BJ (cell line): ENCODE measurements around the gene CCDC107. TPM values are rescaled to one million over a fixed set of nuclear protein-coding genes. Genes with fewer than 3 reads are reported as not detected.
"Not testable (repeated sequence)": the region's sequence is repeated elsewhere in the genome, so short reads cannot be mapped to it uniquely, and the experiment has no call there.

Source experiments
- CTCF ChIA-PET: fragments of 350-600 bp; formaldehyde crosslinking; extraction: SDS; loops from one replicate; lab custom pipeline; 2021; ENCODE audit warnings: antibody characterized with exemption, inconsistent platforms; lab: Yijun Ruan, JAX
- POLR2A ChIA-PET: fragments of 300-600 bp; sonication (Branson Sonifier 250); formaldehyde crosslinking; extraction: SDS; loops from one replicate; lab custom pipeline; 2021; ENCODE audit warnings: antibody characterized with exemption; lab: Charles Lee
- DNase-seq: peaks from one replicate; pipeline ENCODE4 v3.0.0-alpha.2; 2011; ENCODE audit warnings: low read depth
- H3K27me3 ChIP-seq: 2 replicates; pipeline ENCODE4 v1.6.0; 2011; ENCODE audit warnings: low read length; ENCODE audit not compliant: control insufficient read depth, insufficient read depth
- H3K36me3 ChIP-seq: 2 replicates; pipeline ENCODE4 v1.5.1; 2011; ENCODE audit warnings: low read length; ENCODE audit not compliant: control insufficient read depth, insufficient read depth
- H3K4me3 ChIP-seq: 2 replicates; pipeline ENCODE4 v1.5.1; 2011; ENCODE audit warnings: low read depth, mild to moderate bottlenecking, control low read depth, low read length
- CTCF ChIP-seq: IDR thresholded peaks from 2 replicates; pipeline ENCODE4 v1.5.1; 2011; ENCODE audit warnings: low read depth, mild to moderate bottlenecking, control low read depth, inconsistent platforms, low read length, moderate library complexity; ENCODE audit not compliant: insufficient read depth
- polyA plus RNA-seq: library from polyadenylated mRNA; depleted of rRNA; stranded (reverse); fragments of >200 nt; gene quantifications from 2 replicates; pipeline ENCODE4 v1.2.3, GENCODE V29; 2011

CCDC107 gene
- polyA plus RNA-seq, 1 experiment: 27.9 TPM

GRCh38 chr9:35635730-35636129 lies 22.4 kb upstream of the CCDC107 start:
- no peaks in the 10 kb centered on the region for H3K36me3 ChIP-seq
- H3K4me3 ChIP-seq: no peak overlapping the region
- no peak for DNase-seq
- ChIA-PET CTCF (interaction anchor here (1.0 to 2.5 kb wide), 3 partner anchors 11 to 25 kb away, joined by 3 to 9 read pairs (median 7); no protein-coding TSS in a partner anchor), POLR2A (no interaction called here)
- no peaks in the 10 kb centered on the region for H3K27me3 ChIP-seq
- no peak for TF ChIP-seq CTCF

GRCh38 chr9:35636135-35636876 lies 21.8 kb upstream of the CCDC107 start:
- Histone ChIP-seq H3K4me3 (no peak overlapping the region), H3K27me3 (no peaks in the 10 kb centered on the region), H3K36me3 (no peaks in the 10 kb centered on the region)
- TF ChIP-seq CTCF: no peak
- DNase-seq: no peak
- ChIA-PET CTCF (interaction anchor here (1.0 to 2.5 kb wide), 3 partner anchors 10 to 26 kb away, joined by 3 to 9 read pairs (median 7); no protein-coding TSS in a partner anchor), POLR2A (no interaction called here)

- H3K36me3 ChIP-seq, CTCF ChIA-PET, H3K4me3 ChIP-seq, POLR2A ChIA-PET, H3K27me3 ChIP-seq, DNase-seq: not testable (repeated sequence)
Observed at GRCh38 chr9:35636877-35637246, 21.2 kb upstream of the CCDC107 start.

- DNase-seq, H3K4me3 ChIP-seq, CTCF ChIA-PET, H3K27me3 ChIP-seq, H3K36me3 ChIP-seq, POLR2A ChIA-PET: not testable (repeated sequence)
Observed at GRCh38 chr9:35637427-35637955, 20.6 kb upstream of the CCDC107 start.

- CTCF ChIA-PET: interaction anchor here (0.7 kb wide), 1 partner anchor 12 kb away, joined by 3 read pairs; no protein-coding TSS in a partner anchor
- POLR2A ChIA-PET, DNase-seq, H3K36me3 ChIP-seq, H3K27me3 ChIP-seq, H3K4me3 ChIP-seq: not testable (repeated sequence)
Observed at GRCh38 chr9:35638751-35639150, 19.3 kb upstream of the CCDC107 start.

- CTCF ChIA-PET: interaction anchor here (1.7 kb wide), 1 partner anchor 28 kb away, joined by 8 read pairs; no protein-coding TSS in a partner anchor
- H3K27me3 ChIP-seq: not testable (repeated sequence)
Observed at GRCh38 chr9:35639225-35639624, 18.9 kb upstream of the CCDC107 start.

GRCh38 chr9:35639631-35640030 lies 18.5 kb upstream of the CCDC107 start:
- DNase-seq: no peak
- no peaks in the 10 kb centered on the region for H3K27me3 ChIP-seq
- H3K36me3 ChIP-seq: no peaks in the 10 kb centered on the region
- CTCF ChIA-PET: interaction anchor here (0.6 to 1.7 kb wide), 3 partner anchors 19 to 28 kb away, joined by 3 to 8 read pairs (median 3); partner anchors contain the start of gene CCDC107
- no peak overlapping the region for H3K4me3 ChIP-seq
- POLR2A ChIA-PET: no interaction called here
- no peak for TF ChIP-seq CTCF

More at GRCh38 chr9:35639225-35639624, 18.9 kb upstream of the CCDC107 start:
- H3K4me3 ChIP-seq, DNase-seq, POLR2A ChIA-PET, H3K36me3 ChIP-seq: not testable (repeated sequence)

GRCh38 chr9:35640431-35640830 lies 17.7 kb upstream of the CCDC107 start:
- DNase-seq, H3K4me3 ChIP-seq, H3K36me3 ChIP-seq, POLR2A ChIA-PET, H3K27me3 ChIP-seq: not testable (repeated sequence)
- CTCF ChIA-PET: interaction anchor here (0.6 to 1.7 kb wide), 3 partner anchors 18 to 29 kb away, joined by 3 to 8 read pairs (median 3); partner anchors contain the start of gene CCDC107

- H3K36me3 ChIP-seq, DNase-seq, H3K4me3 ChIP-seq, POLR2A ChIA-PET, H3K27me3 ChIP-seq: not testable (repeated sequence)
- CTCF ChIA-PET: interaction anchor here (2.1 kb wide), 1 partner anchor 11 kb away, joined by 4 read pairs; no protein-coding TSS in a partner anchor
Observed at GRCh38 chr9:35641478-35641877, 16.6 kb upstream of the CCDC107 start.
